Measurements from ENCODE around the gene HLA-DOA. TPM values are rescaled to one million over a fixed set of nuclear protein-coding genes. Genes with fewer than 3 reads are reported as not detected.
A peak's percentile ranks its signal among the peaks of the same experiment; 100 is the strongest.

HLA-DOA gene
- total and polyA plus RNA-seq, 4 donors: 0.69 to 3.0 (median 1.6) TPM

DNA sequence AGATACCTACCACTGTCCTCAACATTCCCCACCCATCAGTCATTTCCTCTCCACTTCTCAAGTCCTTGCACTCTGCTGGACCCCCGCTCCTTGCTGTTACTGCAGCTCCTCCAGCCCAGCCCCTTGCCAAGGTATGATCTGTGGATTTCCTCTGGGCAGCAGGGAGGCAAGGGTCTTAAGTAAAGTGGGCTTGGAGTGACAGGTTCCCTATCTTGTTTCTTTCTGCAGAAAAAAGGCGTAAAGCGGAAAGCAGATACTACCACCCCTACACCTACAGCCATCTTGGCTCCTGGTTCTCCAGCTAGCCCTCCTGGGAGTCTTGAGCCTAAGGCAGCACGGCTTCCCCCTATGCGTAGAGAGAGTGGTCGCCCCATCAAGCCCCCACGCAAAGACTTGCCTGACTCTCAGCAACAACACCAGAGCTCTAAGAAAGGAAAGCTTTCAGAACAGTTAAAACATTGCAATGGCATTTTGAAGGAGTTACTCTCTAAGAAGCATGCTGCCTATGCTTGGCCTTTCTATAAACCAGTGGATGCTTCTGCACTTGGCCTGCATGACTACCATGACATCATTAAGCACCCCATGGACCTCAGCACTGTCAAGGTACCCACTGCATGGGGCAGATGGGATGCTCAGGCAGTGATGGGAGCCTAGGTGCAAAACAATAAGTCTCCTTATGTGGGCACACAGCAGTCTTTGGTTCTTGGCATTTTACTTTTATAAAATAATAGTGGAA, 32.9 kb downstream of the HLA-DOA start:
- Histone ChIP-seq H3K36me3 (ENCODE audit: control insufficient read depth in 4 of 4, insufficient read depth in 3 of 4, low read depth in 1 of 4, low read length in 3 of 4) (peaks cover 29 to 67% (median 62%) of the 10 kb centered on the region in 4 donors), H3K27me3 (ENCODE audit: control insufficient read depth in 4 of 4, insufficient read depth in 4 of 4, low read length in 3 of 4) (no peaks in the 10 kb centered on the region), H3K4me3 (ENCODE audit: low read depth in 1 of 3, low read length in 3 of 3) (peak overlapping the region in 1 of 3 donors; percentile 0), H3K4me1 (ENCODE audit: control insufficient read depth in 4 of 4, insufficient read depth in 4 of 4, low read length in 3 of 4) (peaks cover 1 to 55% (median 47%) of the 10 kb centered on the region in 4 donors), H3K9me3 (ENCODE audit: control insufficient read depth in 4 of 4, low read length in 3 of 4) (no peaks in the 10 kb centered on the region), H3K9ac (ENCODE audit: low read depth in 1 of 2, low read length in 2 of 2) (no peak overlapping the region), H3K27ac (ENCODE audit: low read depth in 1 of 2, low read length in 2 of 2) (no peak overlapping the region)
- 88% methylated on average over 7 of the region's 7 CpGs for WGBS
- no peak for DNase-seq (ENCODE audit: low spot score)
- no peak for TF ChIP-seq FOXA2 (IDR thresholded peaks at IDR 0.05)
- TF ChIP-seq, protein P1, sequence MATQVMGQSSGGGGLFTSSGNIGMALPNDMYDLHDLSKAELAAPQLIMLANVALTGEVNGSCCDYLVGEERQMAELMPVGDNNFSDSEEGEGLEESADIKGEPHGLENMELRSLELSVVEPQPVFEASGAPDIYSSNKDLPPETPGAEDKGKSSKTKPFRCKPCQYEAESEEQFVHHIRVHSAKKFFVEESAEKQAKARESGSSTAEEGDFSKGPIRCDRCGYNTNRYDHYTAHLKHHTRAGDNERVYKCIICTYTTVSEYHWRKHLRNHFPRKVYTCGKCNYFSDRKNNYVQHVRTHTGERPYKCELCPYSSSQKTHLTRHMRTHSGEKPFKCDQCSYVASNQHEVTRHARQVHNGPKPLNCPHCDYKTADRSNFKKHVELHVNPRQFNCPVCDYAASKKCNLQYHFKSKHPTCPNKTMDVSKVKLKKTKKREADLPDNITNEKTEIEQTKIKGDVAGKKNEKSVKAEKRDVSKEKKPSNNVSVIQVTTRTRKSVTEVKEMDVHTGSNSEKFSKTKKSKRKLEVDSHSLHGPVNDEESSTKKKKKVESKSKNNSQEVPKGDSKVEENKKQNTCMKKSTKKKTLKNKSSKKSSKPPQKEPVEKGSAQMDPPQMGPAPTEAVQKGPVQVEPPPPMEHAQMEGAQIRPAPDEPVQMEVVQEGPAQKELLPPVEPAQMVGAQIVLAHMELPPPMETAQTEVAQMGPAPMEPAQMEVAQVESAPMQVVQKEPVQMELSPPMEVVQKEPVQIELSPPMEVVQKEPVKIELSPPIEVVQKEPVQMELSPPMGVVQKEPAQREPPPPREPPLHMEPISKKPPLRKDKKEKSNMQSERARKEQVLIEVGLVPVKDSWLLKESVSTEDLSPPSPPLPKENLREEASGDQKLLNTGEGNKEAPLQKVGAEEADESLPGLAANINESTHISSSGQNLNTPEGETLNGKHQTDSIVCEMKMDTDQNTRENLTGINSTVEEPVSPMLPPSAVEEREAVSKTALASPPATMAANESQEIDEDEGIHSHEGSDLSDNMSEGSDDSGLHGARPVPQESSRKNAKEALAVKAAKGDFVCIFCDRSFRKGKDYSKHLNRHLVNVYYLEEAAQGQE (IDR thresholded peaks at IDR 0.05): no peak
- TF ChIP-seq, protein P2, sequence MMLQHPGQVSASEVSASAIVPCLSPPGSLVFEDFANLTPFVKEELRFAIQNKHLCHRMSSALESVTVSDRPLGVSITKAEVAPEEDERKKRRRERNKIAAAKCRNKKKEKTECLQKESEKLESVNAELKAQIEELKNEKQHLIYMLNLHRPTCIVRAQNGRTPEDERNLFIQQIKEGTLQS (IDR thresholded peaks at IDR 0.05): no peak
- TF ChIP-seq TAF1 (conservative IDR thresholded peaks at IDR 0.05): no peak
- TF ChIP-seq GABPA (IDR thresholded peaks at IDR 0.05 in 1 of 2, conservative IDR thresholded peaks at IDR 0.05 in 1 of 2): no peak
- no peak for TF ChIP-seq RAD21 (IDR thresholded peaks at IDR 0.05)
- TF ChIP-seq SP1 (IDR thresholded peaks at IDR 0.05): no peak
- TF ChIP-seq, protein P3, sequence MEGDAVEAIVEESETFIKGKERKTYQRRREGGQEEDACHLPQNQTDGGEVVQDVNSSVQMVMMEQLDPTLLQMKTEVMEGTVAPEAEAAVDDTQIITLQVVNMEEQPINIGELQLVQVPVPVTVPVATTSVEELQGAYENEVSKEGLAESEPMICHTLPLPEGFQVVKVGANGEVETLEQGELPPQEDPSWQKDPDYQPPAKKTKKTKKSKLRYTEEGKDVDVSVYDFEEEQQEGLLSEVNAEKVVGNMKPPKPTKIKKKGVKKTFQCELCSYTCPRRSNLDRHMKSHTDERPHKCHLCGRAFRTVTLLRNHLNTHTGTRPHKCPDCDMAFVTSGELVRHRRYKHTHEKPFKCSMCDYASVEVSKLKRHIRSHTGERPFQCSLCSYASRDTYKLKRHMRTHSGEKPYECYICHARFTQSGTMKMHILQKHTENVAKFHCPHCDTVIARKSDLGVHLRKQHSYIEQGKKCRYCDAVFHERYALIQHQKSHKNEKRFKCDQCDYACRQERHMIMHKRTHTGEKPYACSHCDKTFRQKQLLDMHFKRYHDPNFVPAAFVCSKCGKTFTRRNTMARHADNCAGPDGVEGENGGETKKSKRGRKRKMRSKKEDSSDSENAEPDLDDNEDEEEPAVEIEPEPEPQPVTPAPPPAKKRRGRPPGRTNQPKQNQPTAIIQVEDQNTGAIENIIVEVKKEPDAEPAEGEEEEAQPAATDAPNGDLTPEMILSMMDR (IDR thresholded peaks at IDR 0.05; ENCODE audit: low read depth, low read length, missing input control): no peak
- no peak for TF ChIP-seq HNF4G (IDR thresholded peaks at IDR 0.05)
- TF ChIP-seq FOXA1 (IDR thresholded peaks at IDR 0.05): no peak
- no peak for TF ChIP-seq HNF4A (conservative IDR thresholded peaks at IDR 0.05)
- no peak for TF ChIP-seq RXRA (IDR thresholded peaks at IDR 0.05)
- no peak for TF ChIP-seq NR2F2 (IDR thresholded peaks at IDR 0.05)
- TF ChIP-seq YY1 (IDR thresholded peaks at IDR 0.05): no peak
- no peak for TF ChIP-seq EGR1 (IDR thresholded peaks at IDR 0.05; ENCODE audit: low read depth in 2 of 2)

DNA sequence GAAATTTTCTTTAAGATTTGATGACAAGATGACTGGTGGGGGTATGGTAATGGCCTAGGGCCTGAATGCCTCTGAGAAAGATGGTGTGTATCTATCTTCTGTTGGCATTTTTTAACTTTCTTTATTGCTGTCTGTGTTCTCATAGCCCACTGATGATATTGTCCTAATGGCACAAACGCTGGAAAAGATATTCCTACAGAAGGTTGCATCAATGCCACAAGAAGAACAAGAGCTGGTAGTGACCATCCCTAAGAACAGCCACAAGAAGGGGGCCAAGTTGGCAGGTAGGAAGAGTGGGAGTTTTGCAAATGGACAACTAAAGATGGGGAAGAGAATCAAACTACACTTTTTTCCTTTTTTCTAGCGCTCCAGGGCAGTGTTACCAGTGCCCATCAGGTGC, 33.5 kb downstream of the HLA-DOA start:
- H3K4me1 ChIP-seq (ENCODE audit: control insufficient read depth in 4 of 4, insufficient read depth in 4 of 4, low read length in 3 of 4): peaks cover 1 to 55% (median 47%) of the 10 kb centered on the region in 4 donors
- H3K4me3 ChIP-seq (ENCODE audit: low read depth in 1 of 3, low read length in 3 of 3): peak overlapping the region in 1 of 3 donors; percentile 88
- DNase-seq (ENCODE audit: low spot score): no peak
- no peaks in the 10 kb centered on the region for H3K9me3 ChIP-seq (ENCODE audit: control insufficient read depth in 4 of 4, low read length in 3 of 4)
- H3K36me3 ChIP-seq (ENCODE audit: control insufficient read depth in 4 of 4, insufficient read depth in 3 of 4, low read depth in 1 of 4, low read length in 3 of 4): peaks cover 27 to 64% (median 56%) of the 10 kb centered on the region in 4 donors
- H3K27ac ChIP-seq (ENCODE audit: low read depth in 1 of 2, low read length in 2 of 2): no peak overlapping the region
- H3K27me3 ChIP-seq (ENCODE audit: control insufficient read depth in 4 of 4, insufficient read depth in 4 of 4, low read length in 3 of 4): no peaks in the 10 kb centered on the region
- TF ChIP-seq HNF4G (IDR thresholded peaks at IDR 0.05): no peak
- no peak for TF ChIP-seq EGR1 (IDR thresholded peaks at IDR 0.05; ENCODE audit: low read depth in 2 of 2)
- no peak for TF ChIP-seq YY1 (IDR thresholded peaks at IDR 0.05)
- TF ChIP-seq FOXA2 (IDR thresholded peaks at IDR 0.05): no peak
- no peak for TF ChIP-seq FOXA1 (IDR thresholded peaks at IDR 0.05)
- TF ChIP-seq, protein P3 (IDR thresholded peaks at IDR 0.05; ENCODE audit: low read depth, low read length, missing input control): no peak
- TF ChIP-seq GABPA (IDR thresholded peaks at IDR 0.05 in 1 of 2, conservative IDR thresholded peaks at IDR 0.05 in 1 of 2): no peak
- TF ChIP-seq RAD21 (IDR thresholded peaks at IDR 0.05): no peak
- TF ChIP-seq, protein P4, sequence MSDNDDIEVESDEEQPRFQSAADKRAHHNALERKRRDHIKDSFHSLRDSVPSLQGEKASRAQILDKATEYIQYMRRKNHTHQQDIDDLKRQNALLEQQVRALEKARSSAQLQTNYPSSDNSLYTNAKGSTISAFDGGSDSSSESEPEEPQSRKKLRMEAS (IDR thresholded peaks at IDR 0.05): no peak
- TF ChIP-seq TAF1 (conservative IDR thresholded peaks at IDR 0.05): no peak
- TF ChIP-seq, protein P1 (IDR thresholded peaks at IDR 0.05): no peak
- no peak for TF ChIP-seq NR2F2 (IDR thresholded peaks at IDR 0.05)
- TF ChIP-seq SP1 (IDR thresholded peaks at IDR 0.05): no peak
- TF ChIP-seq RXRA (IDR thresholded peaks at IDR 0.05): no peak
- no peak for TF ChIP-seq HNF4A (conservative IDR thresholded peaks at IDR 0.05)
- TF ChIP-seq JUND (IDR thresholded peaks at IDR 0.05): no peak
- TF ChIP-seq, protein P2 (IDR thresholded peaks at IDR 0.05): no peak
- 50% methylated on average over 2 of the region's 2 CpGs for WGBS
- peak overlapping the region in 1 of 2 donors; percentile 21 for H3K9ac ChIP-seq (ENCODE audit: low read depth in 1 of 2, low read length in 2 of 2)

Data from liver (tissue), 9 donors.